Activated naive CD4-positive, alpha-beta T cell treated with anti-CD3 and anti-CD28 coated beads for 36 hours (primary cell): ENCODE measurements around the gene FLCN. TPM values are rescaled to one million over a fixed set of nuclear protein-coding genes. Genes with fewer than 3 reads are reported as not detected.

Experiments used
- CTCF ChIA-PET: fragments of 350-600 bp; sonication (Branson Sonifier 250); formaldehyde crosslinking; loops from one replicate; lab custom pipeline; 2021; ENCODE audit warnings: antibody characterized with exemption; lab: Charles Lee
- DNase-seq: peaks from one replicate; pipeline ENCODE4 v3.0.0-alpha.2; 2020
- H3K27ac Mint-ChIP-seq: one replicate; pipeline ENCODE4 v1.8.0; 2021; ENCODE audit warnings: mild to moderate bottlenecking, mixed read lengths
- H3K27me3 Mint-ChIP-seq: one replicate; pipeline ENCODE4 v1.8.0; 2021; ENCODE audit warnings: low read depth, mixed read lengths
- H3K36me3 Mint-ChIP-seq: one replicate; pipeline ENCODE4 v1.8.0; 2021; ENCODE audit warnings: low read depth, mixed read lengths
- H3K4me1 Mint-ChIP-seq: one replicate; pipeline ENCODE4 v1.8.0; 2021; ENCODE audit warnings: low read depth, mixed read lengths
- H3K4me3 Mint-ChIP-seq: one replicate; pipeline ENCODE4 v1.8.0; 2021; ENCODE audit warnings: mild to moderate bottlenecking, moderate library complexity, mixed read lengths
- H3K9me3 Mint-ChIP-seq: one replicate; pipeline ENCODE4 v1.8.0; 2021; ENCODE audit warnings: mixed read lengths
- intact Hi-C: fragments of 100-400 bp; cut with micrococcal nuclease; formaldehyde crosslinking; loops from one replicate; pipeline ENCODE4 v1.15.1; 2023
- total RNA-seq, 2 experiments: library from RNA; stranded (reverse); gene quantifications; one replicate each; pipeline ENCODE4 v1.2.3, GENCODE V29; 2021

The FLCN gene
- total RNA-seq, 2 experiments from 2014 or later = 17.5 to 18.4 TPM

DNA sequence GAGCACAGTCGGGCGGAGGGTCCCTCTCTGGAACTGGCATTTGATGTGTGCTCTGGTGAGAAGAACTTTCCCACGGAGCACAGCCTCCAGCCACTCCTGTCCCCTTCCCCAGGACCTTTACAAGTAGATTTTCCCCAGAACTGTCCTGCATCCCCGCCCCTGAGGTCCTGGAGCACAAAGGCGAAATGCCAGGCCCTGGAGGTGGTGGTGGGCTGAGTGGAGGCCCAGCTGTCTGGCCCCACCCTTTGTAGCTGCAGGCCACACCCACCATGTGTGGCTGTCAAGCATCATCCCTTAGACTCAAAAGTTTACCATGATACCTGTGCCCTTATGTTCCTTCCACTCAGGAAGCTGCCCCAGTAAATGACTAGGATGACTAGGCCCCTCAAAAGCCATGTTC, 68.6 kb downstream of the FLCN start:
- intact Hi-C loops = no loop called here

DNA sequence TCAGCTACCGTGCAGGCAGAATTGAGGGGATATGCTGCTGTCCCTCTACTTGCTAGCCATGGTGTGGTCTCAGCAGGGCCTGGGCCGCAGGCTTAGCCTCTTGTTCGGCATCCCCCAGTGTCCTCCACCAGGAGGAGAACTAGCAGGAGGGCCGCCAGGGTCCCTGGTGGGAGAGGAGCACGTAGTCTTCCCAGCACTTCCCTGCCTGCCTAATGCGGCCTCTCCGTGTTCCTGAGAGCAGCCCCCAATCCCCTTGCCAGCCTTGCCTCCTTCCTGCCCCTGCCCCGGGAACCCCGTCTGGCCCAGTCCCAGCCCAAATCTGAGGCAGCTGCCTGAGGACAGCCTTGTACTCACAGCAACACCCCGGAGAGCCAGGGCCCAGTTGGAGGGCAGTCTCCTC, 69.0 kb downstream of the FLCN start:
- no peaks in the 10 kb centered on the region for H3K9me3 Mint-ChIP-seq
- H3K4me1 Mint-ChIP-seq = peaks cover 27% of the 10 kb centered on the region
- H3K4me3 Mint-ChIP-seq = no peak overlapping the region
- intact Hi-C loops = no loop called here
- CTCF ChIA-PET = interaction anchor here (0.6 kb wide), 1 partner anchor 162 kb away, joined by 6 read pairs; no protein-coding TSS in a partner anchor
- H3K27me3 Mint-ChIP-seq = no peaks in the 10 kb centered on the region
- H3K27ac Mint-ChIP-seq = no peak overlapping the region
- H3K36me3 Mint-ChIP-seq = peaks cover 16% of the 10 kb centered on the region
- DNase-seq = no peak

More for the DNA sequence above, 68.6 kb downstream of the FLCN start:
- Mint-ChIP-seq H3K4me1 (peaks cover 28% of the 10 kb centered on the region), H3K36me3 (peaks cover 16% of the 10 kb centered on the region), H3K27me3 (no peaks in the 10 kb centered on the region), H3K4me3 (no peak overlapping the region), H3K27ac (no peak overlapping the region), H3K9me3 (no peaks in the 10 kb centered on the region)
- CTCF ChIA-PET = no interaction called here
- DNase-seq = no peak

DNA sequence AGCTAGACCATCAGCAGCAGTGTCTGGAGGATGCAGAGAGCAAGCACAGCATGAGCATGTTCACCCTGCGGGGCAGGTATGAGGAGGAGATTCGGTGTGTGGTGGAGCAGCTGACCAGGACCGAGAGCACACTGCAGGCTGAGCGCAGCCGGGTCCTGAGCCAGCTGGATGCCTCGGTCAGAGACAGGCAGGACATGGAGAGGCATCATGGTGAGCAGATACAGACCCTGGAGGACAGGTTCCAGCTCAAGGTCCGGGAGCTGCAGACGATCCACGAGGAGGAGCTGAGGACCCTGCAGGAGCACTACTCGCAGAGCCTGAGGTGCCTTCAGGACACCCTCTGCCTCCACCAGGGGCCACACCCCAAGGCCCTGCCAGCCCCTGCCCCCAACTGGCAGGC, 69.6 kb downstream of the FLCN start:
- no peak overlapping the region for H3K27ac Mint-ChIP-seq
- H3K36me3 Mint-ChIP-seq = peaks cover 13% of the 10 kb centered on the region
- no peak overlapping the region for H3K4me3 Mint-ChIP-seq
- no peaks in the 10 kb centered on the region for H3K9me3 Mint-ChIP-seq
- DNase-seq = no peak
- intact Hi-C loops = no loop called here
- no peaks in the 10 kb centered on the region for H3K27me3 Mint-ChIP-seq
- CTCF ChIA-PET = interaction anchor here (0.6 kb wide), 1 partner anchor 161 kb away, joined by 6 read pairs; no protein-coding TSS in a partner anchor
- peaks cover 26% of the 10 kb centered on the region for H3K4me1 Mint-ChIP-seq

DNA sequence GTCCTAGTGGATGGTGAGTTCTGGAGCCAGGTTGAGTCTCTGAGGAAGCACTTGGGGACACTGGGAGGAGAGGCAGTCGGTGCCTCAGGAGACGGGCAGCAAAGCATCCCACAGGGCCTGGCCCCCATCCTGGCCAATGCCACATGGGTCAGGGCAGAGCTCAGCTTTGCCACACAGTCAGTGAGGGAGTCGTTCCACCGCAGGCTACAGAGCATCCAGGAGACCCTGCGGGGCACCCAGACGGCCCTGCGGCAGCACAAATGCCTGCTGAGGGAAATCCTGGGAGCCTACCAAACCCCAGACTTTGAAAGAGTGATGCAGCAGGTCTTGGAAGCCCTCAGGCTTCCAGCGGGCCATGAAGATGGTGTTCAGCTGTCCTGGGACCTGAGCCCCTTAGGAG, 70.5 kb downstream of the FLCN start:
- no peak for DNase-seq
- peaks cover 13% of the 10 kb centered on the region for H3K36me3 Mint-ChIP-seq
- H3K9me3 Mint-ChIP-seq = no peaks in the 10 kb centered on the region
- H3K4me1 Mint-ChIP-seq = peaks cover 20% of the 10 kb centered on the region
- intact Hi-C loops = no loop called here
- no peak overlapping the region for H3K4me3 Mint-ChIP-seq
- no peak overlapping the region for H3K27ac Mint-ChIP-seq
- CTCF ChIA-PET = no interaction called here
- H3K27me3 Mint-ChIP-seq = no peaks in the 10 kb centered on the region

DNA sequence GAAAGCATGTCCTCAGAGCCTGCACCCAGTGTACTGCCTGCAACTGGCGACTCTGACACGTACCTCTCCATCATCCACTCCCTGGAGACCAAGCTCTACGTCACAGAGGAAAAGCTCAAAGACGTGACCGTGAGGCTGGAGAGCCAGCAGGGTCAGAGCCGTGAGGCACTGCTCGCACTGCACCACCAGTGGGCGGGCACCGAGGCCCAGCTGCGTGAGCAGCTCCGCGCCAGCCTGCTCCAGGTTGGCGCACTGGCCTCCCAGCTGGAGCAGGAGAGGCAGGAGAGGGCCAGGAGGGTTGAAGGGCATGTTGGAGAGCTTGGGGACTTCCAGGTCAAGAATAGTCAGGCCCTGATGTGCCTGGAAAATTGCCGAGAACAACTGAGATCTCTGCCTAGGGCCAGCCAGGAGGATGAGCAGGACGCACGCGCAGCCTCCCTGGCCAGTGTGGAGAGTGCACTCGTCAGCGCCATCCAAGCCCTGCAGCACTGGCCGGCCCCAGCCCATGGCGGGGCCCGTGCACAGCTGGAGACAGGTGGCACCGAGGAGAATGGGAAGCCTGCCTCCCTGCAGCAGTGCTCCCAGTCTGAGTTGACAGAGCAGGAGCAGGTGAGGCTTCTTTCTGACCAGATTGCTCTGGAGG, 71.2 kb downstream of the FLCN start:
- Mint-ChIP-seq H3K4me1 (peaks cover 15% of the 10 kb centered on the region), H3K36me3 (peaks cover 15% of the 10 kb centered on the region), H3K9me3 (no peaks in the 10 kb centered on the region), H3K27ac (no peak overlapping the region), H3K4me3 (no peak overlapping the region), H3K27me3 (no peaks in the 10 kb centered on the region)
- intact Hi-C loops = no loop called here
- CTCF ChIA-PET = interaction anchor here (0.6 kb wide), 1 partner anchor 35 kb away, joined by 4 read pairs; no protein-coding TSS in a partner anchor
- no peak for DNase-seq

DNA sequence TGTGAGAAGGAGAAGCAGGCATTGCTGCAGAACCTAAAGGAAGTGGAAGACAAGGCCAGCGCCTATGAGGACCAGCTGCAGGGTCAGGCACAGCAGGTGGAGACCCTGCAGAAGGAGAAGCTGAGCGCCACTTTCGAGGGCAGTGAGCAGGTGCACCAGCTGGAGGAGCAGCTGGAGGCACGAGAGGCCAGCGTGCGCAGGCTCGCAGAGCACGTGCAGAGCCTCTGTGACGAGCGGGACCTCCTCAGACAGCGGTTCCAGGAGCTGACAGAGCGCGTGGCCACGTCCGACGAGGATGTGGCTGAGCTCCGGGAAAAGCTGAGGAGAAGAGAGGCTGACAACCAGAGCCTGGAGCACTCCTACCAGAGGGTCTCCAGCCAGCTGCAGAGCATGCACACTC, 72.3 kb downstream of the FLCN start:
- Mint-ChIP-seq H3K27me3 (no peaks in the 10 kb centered on the region), H3K9me3 (no peaks in the 10 kb centered on the region), H3K4me1 (peaks cover 8% of the 10 kb centered on the region), H3K4me3 (no peak overlapping the region), H3K27ac (no peak overlapping the region), H3K36me3 (peaks cover 15% of the 10 kb centered on the region)
- no peak for DNase-seq
- intact Hi-C loops = no loop called here
- CTCF ChIA-PET = interaction anchor here (1.1 kb wide), 1 partner anchor 16 kb away, joined by 3 read pairs; no protein-coding TSS in a partner anchor

DNA sequence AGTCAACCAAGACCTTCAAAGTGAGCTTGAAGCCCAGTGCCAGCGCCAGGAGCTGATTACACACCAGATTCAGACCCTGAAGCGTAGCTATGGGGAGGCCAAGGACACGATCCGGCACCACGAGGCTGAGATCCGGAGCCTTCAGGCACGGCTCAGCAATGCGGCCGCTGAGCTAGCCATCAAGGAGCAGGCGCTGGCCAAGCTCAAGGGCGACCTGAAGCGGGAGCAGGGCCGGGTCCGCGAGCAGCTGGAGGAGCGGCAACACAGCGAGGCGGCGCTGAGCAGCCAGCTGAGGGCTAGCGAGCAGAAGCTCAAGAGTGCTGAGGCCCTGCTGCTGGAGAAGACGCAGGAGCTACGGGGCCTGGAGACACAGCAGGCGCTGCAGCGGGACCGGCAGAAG, 72.8 kb downstream of the FLCN start:
- no peaks in the 10 kb centered on the region for H3K27me3 Mint-ChIP-seq
- DNase-seq = no peak
- no peak overlapping the region for H3K27ac Mint-ChIP-seq
- no peak overlapping the region for H3K4me3 Mint-ChIP-seq
- peaks cover 20% of the 10 kb centered on the region for H3K36me3 Mint-ChIP-seq
- CTCF ChIA-PET = interaction anchor here (1.1 kb wide), 1 partner anchor 15 kb away, joined by 3 read pairs; no protein-coding TSS in a partner anchor
- H3K4me1 Mint-ChIP-seq = peaks cover 5% of the 10 kb centered on the region
- no peaks in the 10 kb centered on the region for H3K9me3 Mint-ChIP-seq
- intact Hi-C loops = no loop called here

Other genes with a start within 250 kb of the FLCN start
- 100 to 1,000 TPM; 125 TPM for gene MPRIP, start 194.7 kb downstream of the FLCN start, total RNA-seq
- gene PLD6, start 30.8 kb downstream of the FLCN start, total RNA-seq = 1 to 10 TPM; 5.3 to 5.4 TPM
- 100 to 1,000 TPM; 103 to 104 TPM for gene COPS3, start 44.1 kb upstream of the FLCN start, total RNA-seq
- gene NT5M, start 66.2 kb upstream of the FLCN start, total RNA-seq = 1 to 10 TPM; 7.7 to 8.1 TPM
- gene MED9, start 239.8 kb upstream of the FLCN start, total RNA-seq = 10 to 100 TPM; 13.2 to 14.4 TPM